OCI-LY7 (cell line): Measurements from ENCODE around the gene HMCN1. TPM values are rescaled to one million over a fixed set of nuclear protein-coding genes. Genes with fewer than 3 reads are reported as not detected.

ENCODE experiments used
- BruUV-seq: library from RNA; stranded (reverse); fragments of 400-500 nt; replicated peaks from 2 replicates; lab custom pipeline; 2021; lab: Mats Ljungman, UMichigan
- CTCF ChIA-PET: fragments of 300-600 bp; sonication (Branson Sonifier 250); formaldehyde crosslinking; loops from one replicate; lab custom pipeline; 2022; ENCODE audit warnings: antibody characterized with exemption; ENCODE audit not compliant: unreplicated experiment; lab: Charles Lee
- POLR2A ChIA-PET: fragments of 300-600 bp; sonication (Branson Sonifier 250); formaldehyde crosslinking; loops from one replicate; lab custom pipeline; 2022; ENCODE audit warnings: antibody characterized with exemption; lab: Charles Lee
- DNase-seq: peaks from one replicate; pipeline ENCODE4 v3.0.0-alpha.2; 2015; ENCODE audit warnings: low spot score
- H2AFZ ChIP-seq: fragments of 200-600 bp; sonication (generic), shearing (Covaris generic); 2 replicates; pipeline ENCODE4 v1.6.1; 2014; ENCODE audit warnings: mild to moderate bottlenecking, antibody characterized with exemption, low read length, moderate library complexity
- H3K27ac ChIP-seq: fragments of 200-600 bp; sonication (generic); 2 replicates; pipeline ENCODE4 v1.5.1; 2014; ENCODE audit warnings: mixed run types, low read depth, mild to moderate bottlenecking, moderate library complexity, low read length, inconsistent platforms; ENCODE audit not compliant: poor library complexity, severe bottlenecking
- H3K36me3 ChIP-seq: fragments of 200-600 bp; sonication (generic); 2 replicates; pipeline ENCODE4 v1.6.1; 2014; ENCODE audit warnings: mild to moderate bottlenecking, antibody characterized with exemption, low read length, moderate library complexity, mixed read lengths; ENCODE audit not compliant: insufficient read depth
- H3K4me1 ChIP-seq: fragments of 200-600 bp; sonication (generic); 2 replicates; pipeline ENCODE4 v1.5.1; 2014; ENCODE audit warnings: mild to moderate bottlenecking, low read length; ENCODE audit not compliant: insufficient read depth, poor library complexity, severe bottlenecking
- H3K4me2 ChIP-seq: fragments of 200-600 bp; sonication (generic); 2 replicates; pipeline ENCODE4 v1.6.1; 2014; ENCODE audit warnings: mild to moderate bottlenecking, low read length
- H3K4me3 ChIP-seq: fragments of 200-600 bp; sonication (generic); 2 replicates; pipeline ENCODE4 v1.5.1; 2014; ENCODE audit warnings: mild to moderate bottlenecking, low read depth, low read length; ENCODE audit not compliant: poor library complexity, severe bottlenecking
- H3K79me2 ChIP-seq: fragments of 200-600 bp; sonication (generic); 2 replicates; pipeline ENCODE4 v1.6.1; 2016; ENCODE audit warnings: low read depth, mild to moderate bottlenecking, low read length, moderate library complexity, mixed read lengths; ENCODE audit not compliant: insufficient read depth
- H3K9me2 ChIP-seq: fragments of 200-600 bp; sonication (generic); 2 replicates; pipeline ENCODE4 v1.6.1; 2016; ENCODE audit warnings: mild to moderate bottlenecking, low read length, mixed read lengths; ENCODE audit not compliant: insufficient read depth
- H3K9me3 ChIP-seq: fragments of 200-600 bp; sonication (generic); 2 replicates; pipeline ENCODE4 v1.6.1; 2014; ENCODE audit warnings: mild to moderate bottlenecking, mixed run types, low read length, mixed read lengths
- H4K20me1 ChIP-seq: fragments of 200-600 bp; sonication (generic); 2 replicates; pipeline ENCODE4 v1.6.1; 2014; ENCODE audit warnings: mild to moderate bottlenecking, antibody characterized with exemption, low read length, moderate library complexity, mixed read lengths; ENCODE audit not compliant: insufficient read depth
- EZH2phosphoT487 ChIP-seq: fragments of 200-600 bp; sonication (generic); IDR thresholded peaks from 2 replicates; pipeline ENCODE4 v1.6.1; 2018; ENCODE audit warnings: low read depth, borderline replicate concordance, mild to moderate bottlenecking, mixed run types, antibody characterized with exemption, low read length, moderate library complexity, mixed read lengths
- intact Hi-C: fragments of 100-400 bp; cut with micrococcal nuclease; formaldehyde crosslinking; loops from one replicate; pipeline ENCODE4 v1.10.0; 2022; ENCODE audit not compliant: unreplicated experiment
- total RNA-seq, 2 experiments: library from RNA; depleted of rRNA in 1 of 2; stranded (reverse); fragments of >200 nt in 1 of 2; shearing (Covaris generic) in 1 of 2; gene quantifications; 2 replicates each; pipeline ENCODE4 v1.2.3, GENCODE V29; 2014 to 2022
- TF ChIP-seq, protein P1 (sequence below): fragments of 200-600 bp; sonication (generic); conservative IDR thresholded peaks from 2 replicates; pipeline ENCODE4 v1.5.1; 2014; ENCODE audit warnings: mild to moderate bottlenecking, antibody characterized with exemption, low read length, moderate library complexity, mixed read lengths

HMCN1 gene
- total RNA-seq, 2 experiments from 2014 or later, result 0.02 TPM; not detected in 1

DNA sequence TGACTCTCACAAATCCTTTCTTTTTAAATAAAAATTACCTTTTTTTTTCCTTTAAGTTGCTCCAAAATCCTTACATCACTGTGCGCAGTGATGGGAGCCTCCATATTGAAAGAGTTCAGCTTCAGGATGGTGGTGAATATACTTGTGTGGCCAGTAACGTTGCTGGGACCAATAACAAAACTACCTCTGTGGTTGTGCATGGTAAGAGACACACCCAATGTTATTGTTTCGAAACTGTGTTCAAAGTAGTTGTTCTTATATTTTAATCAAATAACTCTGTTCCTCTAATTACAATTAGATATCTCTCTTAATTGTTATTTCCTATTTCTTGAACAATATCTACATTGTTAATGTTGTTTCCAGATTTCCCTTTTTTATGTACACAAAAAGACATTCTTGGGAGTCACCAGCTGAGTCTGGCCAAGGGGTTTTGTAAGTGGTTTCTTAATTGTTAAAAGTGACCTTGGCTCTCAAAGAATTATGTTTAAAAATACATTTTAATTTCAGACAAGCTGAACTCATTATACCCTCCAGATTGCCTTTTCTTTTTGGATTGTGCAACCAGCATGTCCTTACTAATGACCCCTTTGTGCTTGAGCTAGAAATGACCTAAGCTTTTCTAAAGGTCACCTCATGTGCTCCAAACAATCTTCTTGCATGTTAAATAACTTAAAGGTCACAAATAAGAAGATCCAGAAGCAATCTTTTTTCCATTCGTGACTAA lies 250.1 kb downstream of the HMCN1 start:
- no peak overlapping the region for H3K4me3 ChIP-seq
- no peaks in the 10 kb centered on the region for H4K20me1 ChIP-seq
- no TSS peak for BruUV-seq
- H3K9me2 ChIP-seq, result no peaks in the 10 kb centered on the region
- intact Hi-C loops, result no loop called here
- no peak for TF ChIP-seq EZH2phosphoT487
- TF ChIP-seq, protein P1, sequence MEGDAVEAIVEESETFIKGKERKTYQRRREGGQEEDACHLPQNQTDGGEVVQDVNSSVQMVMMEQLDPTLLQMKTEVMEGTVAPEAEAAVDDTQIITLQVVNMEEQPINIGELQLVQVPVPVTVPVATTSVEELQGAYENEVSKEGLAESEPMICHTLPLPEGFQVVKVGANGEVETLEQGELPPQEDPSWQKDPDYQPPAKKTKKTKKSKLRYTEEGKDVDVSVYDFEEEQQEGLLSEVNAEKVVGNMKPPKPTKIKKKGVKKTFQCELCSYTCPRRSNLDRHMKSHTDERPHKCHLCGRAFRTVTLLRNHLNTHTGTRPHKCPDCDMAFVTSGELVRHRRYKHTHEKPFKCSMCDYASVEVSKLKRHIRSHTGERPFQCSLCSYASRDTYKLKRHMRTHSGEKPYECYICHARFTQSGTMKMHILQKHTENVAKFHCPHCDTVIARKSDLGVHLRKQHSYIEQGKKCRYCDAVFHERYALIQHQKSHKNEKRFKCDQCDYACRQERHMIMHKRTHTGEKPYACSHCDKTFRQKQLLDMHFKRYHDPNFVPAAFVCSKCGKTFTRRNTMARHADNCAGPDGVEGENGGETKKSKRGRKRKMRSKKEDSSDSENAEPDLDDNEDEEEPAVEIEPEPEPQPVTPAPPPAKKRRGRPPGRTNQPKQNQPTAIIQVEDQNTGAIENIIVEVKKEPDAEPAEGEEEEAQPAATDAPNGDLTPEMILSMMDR, result no peak
- no peak for DNase-seq
- no peak overlapping the region for H3K27ac ChIP-seq
- no peak overlapping the region for H2AFZ ChIP-seq
- no peak overlapping the region for H3K4me2 ChIP-seq
- no peaks in the 10 kb centered on the region for H3K36me3 ChIP-seq
- H3K4me1 ChIP-seq, result peaks cover 13% of the 10 kb centered on the region
- H3K79me2 ChIP-seq, result no peaks in the 10 kb centered on the region
- H3K9me3 ChIP-seq, result no peaks in the 10 kb centered on the region
- ChIA-PET CTCF (no interaction called here), POLR2A (interaction anchor here (0.6 to 1.5 kb wide), 3 partner anchors 22 to 258 kb away, joined by 3 read pairs; no protein-coding TSS in a partner anchor)

DNA sequence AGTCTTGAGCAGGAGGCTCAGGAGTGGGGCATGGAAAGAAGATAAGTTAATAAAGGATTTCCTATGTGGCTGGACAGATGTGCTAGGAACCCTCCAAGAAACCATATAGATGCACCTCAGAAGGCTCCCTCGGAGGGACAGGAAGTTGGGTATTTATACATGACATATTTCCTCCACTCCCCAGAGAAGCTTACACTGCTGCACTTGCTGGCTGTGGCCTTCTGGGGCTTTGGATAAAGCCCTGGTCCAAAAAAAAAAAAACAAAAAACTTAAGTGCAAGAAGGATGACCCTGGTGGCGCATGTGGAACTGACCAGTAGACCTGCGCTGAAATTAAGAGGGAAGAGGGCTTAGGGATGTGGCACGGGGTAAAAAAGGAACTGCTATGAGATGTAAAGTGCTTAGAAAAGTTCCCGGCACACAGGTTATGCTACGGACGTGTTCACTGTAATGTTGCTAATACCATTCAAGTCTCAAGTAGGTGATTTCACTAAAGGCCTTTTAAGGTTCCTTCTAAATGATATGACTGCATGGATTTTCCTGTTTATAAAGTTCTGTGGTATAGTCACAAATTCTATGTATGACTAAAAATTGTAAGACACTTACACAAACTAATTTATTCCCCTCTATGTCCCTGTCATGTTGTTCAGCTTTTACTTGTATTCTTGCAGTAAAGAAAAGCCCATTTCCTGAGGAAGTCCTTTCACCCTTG lies 253.6 kb downstream of the HMCN1 start:
- POLR2A ChIA-PET, result interaction anchor here (0.8 to 1.2 kb wide), 3 partner anchors 9 to 41 kb away, joined by 3 to 4 read pairs (median 4); no protein-coding TSS in a partner anchor

More for the DNA sequence above, 253.6 kb downstream of the HMCN1 start:
- intact Hi-C loops, result no loop called here
- Histone ChIP-seq H3K4me2 (peak overlapping the region; percentile 40), H3K27ac (no peak overlapping the region), H2AFZ (peak overlapping the region; percentile 61), H3K4me1 (peaks cover 13% of the 10 kb centered on the region), H3K79me2 (no peaks in the 10 kb centered on the region), H3K9me2 (no peaks in the 10 kb centered on the region), H3K9me3 (no peaks in the 10 kb centered on the region), H3K4me3 (peak overlapping the region; percentile 17), H4K20me1 (no peaks in the 10 kb centered on the region), H3K36me3 (no peaks in the 10 kb centered on the region)
- CTCF ChIA-PET, result interaction anchor here (1.0 kb wide), 1 partner anchor 22 kb away, joined by 3 read pairs; no protein-coding TSS in a partner anchor
- BruUV-seq, result no TSS peak
- TF ChIP-seq, protein P1, result no peak
- TF ChIP-seq EZH2phosphoT487, result no peak
- peak; percentile 26 for DNase-seq
